Thyroid gland (tissue), 4 donors: ENCODE data around the gene DARS2.

Experiments
- POLR2A ChIP-seq, 2 donors: fragments of 450-650 bp; IDR thresholded peaks; one replicate each; pipeline ENCODE4 v1.6.1; 2017; ENCODE audit warnings: antibody characterized with exemption in 2 of 2, mild to moderate bottlenecking in 2 of 2, moderate library complexity in 1 of 2
- TF ChIP-seq, protein P1 (sequence below), 6 experiments: fragments of 200-600 bp in 3 of 6; fragments of 450-650 bp in 3 of 6; sonication (generic) in 3 of 6; IDR thresholded peaks; one replicate each; pipeline ENCODE4 v1.5.1; 2016 to 2019; ENCODE audit warnings: antibody characterized with exemption in 6 of 6, mild to moderate bottlenecking in 2 of 6, inconsistent platforms in 1 of 6, moderate library complexity in 1 of 6

- TF ChIP-seq, protein P1, sequence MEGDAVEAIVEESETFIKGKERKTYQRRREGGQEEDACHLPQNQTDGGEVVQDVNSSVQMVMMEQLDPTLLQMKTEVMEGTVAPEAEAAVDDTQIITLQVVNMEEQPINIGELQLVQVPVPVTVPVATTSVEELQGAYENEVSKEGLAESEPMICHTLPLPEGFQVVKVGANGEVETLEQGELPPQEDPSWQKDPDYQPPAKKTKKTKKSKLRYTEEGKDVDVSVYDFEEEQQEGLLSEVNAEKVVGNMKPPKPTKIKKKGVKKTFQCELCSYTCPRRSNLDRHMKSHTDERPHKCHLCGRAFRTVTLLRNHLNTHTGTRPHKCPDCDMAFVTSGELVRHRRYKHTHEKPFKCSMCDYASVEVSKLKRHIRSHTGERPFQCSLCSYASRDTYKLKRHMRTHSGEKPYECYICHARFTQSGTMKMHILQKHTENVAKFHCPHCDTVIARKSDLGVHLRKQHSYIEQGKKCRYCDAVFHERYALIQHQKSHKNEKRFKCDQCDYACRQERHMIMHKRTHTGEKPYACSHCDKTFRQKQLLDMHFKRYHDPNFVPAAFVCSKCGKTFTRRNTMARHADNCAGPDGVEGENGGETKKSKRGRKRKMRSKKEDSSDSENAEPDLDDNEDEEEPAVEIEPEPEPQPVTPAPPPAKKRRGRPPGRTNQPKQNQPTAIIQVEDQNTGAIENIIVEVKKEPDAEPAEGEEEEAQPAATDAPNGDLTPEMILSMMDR (IDR thresholded peaks at IDR 0.05), result no peak
- TF ChIP-seq POLR2A (IDR thresholded peaks at IDR 0.05), result no peak
Observed at GRCh38 chr1:173869021-173869359, 44.5 kb downstream of the DARS2 start.
